Measurements from ENCODE around the gene ALB.

GRCh38 chr4:73379946-73380345 is 24.1 kb upstream of the ALB start:
- TF ChIP-seq CTCF (IDR thresholded peaks at IDR 0.05; ENCODE audit: low read depth, low read length) (no peak), EZH2phosphoT487 (IDR thresholded peaks at IDR 0.05; ENCODE audit: low read depth) (no peak)
